CD14-positive monocyte (primary cell): ENCODE results near the gene TMEM238L. TPM values are rescaled to one million over a fixed set of nuclear protein-coding genes. Genes with fewer than 3 reads are reported as not detected.

ENCODE experiments used
- DNase-seq, 3 donors: peaks; one replicate each; pipeline ENCODE4 v3.0.0-alpha.2; 2011 to 2022
- H2AFZ ChIP-seq: 2 replicates; pipeline ENCODE4 v1.6.0; 2012; ENCODE audit warnings: mild to moderate bottlenecking, low read depth, low read length, inconsistent platforms; ENCODE audit not compliant: insufficient read depth, poor library complexity, severe bottlenecking
- H3K27ac ChIP-seq, 2 donors: 1 replicate in 1 of 2; 2 replicates in 1 of 2; pipeline ENCODE4 v1.5.1; 2012 to 2013; ENCODE audit warnings: low read length in 2 of 2, control low read depth in 1 of 2, inconsistent platforms in 1 of 2, low read depth in 1 of 2, mild to moderate bottlenecking in 1 of 2
- H3K27me3 ChIP-seq, 2 donors: one replicate each; pipeline versions ENCODE4 v1.6.0 to v1.6.1; 2011 to 2013; ENCODE audit warnings: low read length in 2 of 2; ENCODE audit not compliant: control insufficient read depth in 2 of 2, insufficient read depth in 2 of 2
- H3K36me3 ChIP-seq, 2 donors: replicated peaks in 1 of 2; 1 replicate in 1 of 2; 2 replicates in 1 of 2; pipeline versions ENCODE4 v1.5.1 to v1.6.1; 2012 to 2013; ENCODE audit warnings: low read length in 2 of 2, control low read depth in 1 of 2, inconsistent platforms in 1 of 2, mild to moderate bottlenecking in 1 of 2; ENCODE audit not compliant: insufficient read depth in 2 of 2, control insufficient read depth in 1 of 2
- H3K4me1 ChIP-seq, 2 donors: 1 replicate in 1 of 2; 2 replicates in 1 of 2; pipeline versions ENCODE4 v1.5.1 to v1.6.1; 2012 to 2013; ENCODE audit warnings: low read length in 2 of 2, control low read depth in 1 of 2, inconsistent platforms in 1 of 2, mild to moderate bottlenecking in 1 of 2, moderate library complexity in 1 of 2; ENCODE audit not compliant: insufficient read depth in 2 of 2, control insufficient read depth in 1 of 2
- H3K4me2 ChIP-seq: replicated peaks from 2 replicates; pipeline ENCODE3; 2012; ENCODE audit warnings: low read length, moderate library complexity, mild to moderate bottlenecking; ENCODE audit not compliant: poor library complexity, severe bottlenecking; ENCODE audit errors: extremely low read depth
- H3K4me3 ChIP-seq, 3 experiments: fragments of 200-600 bp in 1 of 3; sonication (generic) in 1 of 3; replicated peaks in 1 of 3; 1 replicate in 2 of 3; 2 replicates in 1 of 3; pipeline ENCODE4 v1.5.1; 2011 to 2013; ENCODE audit warnings: low read length in 3 of 3, mild to moderate bottlenecking in 3 of 3, control low read depth in 2 of 3, low read depth in 2 of 3, inconsistent platforms in 1 of 3, moderate library complexity in 1 of 3
- H3K79me2 ChIP-seq: 2 replicates; pipeline ENCODE4 v1.6.0; 2012; ENCODE audit warnings: mild to moderate bottlenecking, control low read depth, inconsistent platforms, low read length, moderate library complexity; ENCODE audit not compliant: insufficient read depth
- H3K9ac ChIP-seq: 2 replicates; pipeline ENCODE4 v1.6.0; 2017; ENCODE audit warnings: low read length, mild to moderate bottlenecking; ENCODE audit not compliant: insufficient read depth, poor library complexity, severe bottlenecking
- H3K9me3 ChIP-seq, 2 donors: replicated peaks in 1 of 2; 1 replicate in 1 of 2; 2 replicates in 1 of 2; pipeline versions ENCODE4 v1.5.1 to v1.6.1; 2012 to 2013; ENCODE audit warnings: low read length in 2 of 2, control low read depth in 1 of 2; ENCODE audit not compliant: control insufficient read depth in 1 of 2, insufficient read depth in 1 of 2
- H4K20me1 ChIP-seq: 2 replicates; pipeline ENCODE4 v1.6.0; 2012; ENCODE audit warnings: mild to moderate bottlenecking, low read length, control low read depth, moderate library complexity; ENCODE audit not compliant: insufficient read depth
- H3K27ac Mint-ChIP-seq, 7 donors: one replicate each; pipeline ENCODE4 v1.8.0; 2020; ENCODE audit warnings: mild to moderate bottlenecking in 7 of 7, mixed read lengths in 7 of 7, moderate library complexity in 6 of 7, inconsistent platforms in 2 of 7
- H3K27me3 Mint-ChIP-seq, 3 donors: one replicate each; pipeline ENCODE4 v1.8.0; 2021 to 2022; ENCODE audit warnings: low read depth in 3 of 3, mild to moderate bottlenecking in 3 of 3, mixed read lengths in 3 of 3, moderate library complexity in 3 of 3, inconsistent platforms in 1 of 3
- H3K36me3 Mint-ChIP-seq, 2 donors: one replicate each; pipeline ENCODE4 v1.8.0; 2020; ENCODE audit warnings: mixed read lengths in 2 of 2, inconsistent platforms in 1 of 2, mild to moderate bottlenecking in 1 of 2
- H3K4me1 Mint-ChIP-seq: one replicate; pipeline ENCODE4 v1.8.0; 2020; ENCODE audit warnings: mild to moderate bottlenecking, mixed read lengths
- H3K4me3 Mint-ChIP-seq, 2 donors: one replicate each; pipeline ENCODE4 v1.8.0; 2020; ENCODE audit warnings: mild to moderate bottlenecking in 2 of 2, mixed read lengths in 2 of 2, moderate library complexity in 1 of 2
- H3K9me3 Mint-ChIP-seq, 7 donors: one replicate each; pipeline ENCODE4 v1.8.0; 2020 to 2022; ENCODE audit warnings: mixed read lengths in 7 of 7, mild to moderate bottlenecking in 6 of 7, moderate library complexity in 6 of 7, inconsistent platforms in 2 of 7
- WGBS: methylation state at CpG from one replicate; pipeline ENCODE4 v1.1.5; 2013; ENCODE audit warnings: missing lambda C conversion rate; ENCODE audit not compliant: insufficient coverage; 5-methylcytosine and 5-hydroxymethylcytosine counted together
- intact Hi-C, 2 donors: fragments of 100-400 bp; cut with micrococcal nuclease; formaldehyde crosslinking; loops; one replicate each; pipeline versions ENCODE4 v1.15.0 to v1.15.1; 2023
- polyA plus RNA-seq, 3 donors: library from polyadenylated mRNA; depleted of rRNA in 1 of 3; unstranded in 2 of 3; stranded (reverse) in 1 of 3; fragments of 300-500 nt in 2 of 3; fragments of >200 nt in 1 of 3; fragmentation: Illumina TruSeq in 2 of 3; gene quantifications; 1 replicate in 2 of 3; 2 replicates in 1 of 3; pipeline ENCODE4 v1.2.3, GENCODE V29; 2012 to 2021
- TF ChIP-seq, protein P1 (sequence below): fragments of 200-600 bp; IDR thresholded peaks from one replicate; pipeline ENCODE4 v1.8.0; 2022; ENCODE audit warnings: antibody characterized with exemption, mild to moderate bottlenecking

The TMEM238L gene
- polyA plus RNA-seq, 3 donors = not detected

DNA sequence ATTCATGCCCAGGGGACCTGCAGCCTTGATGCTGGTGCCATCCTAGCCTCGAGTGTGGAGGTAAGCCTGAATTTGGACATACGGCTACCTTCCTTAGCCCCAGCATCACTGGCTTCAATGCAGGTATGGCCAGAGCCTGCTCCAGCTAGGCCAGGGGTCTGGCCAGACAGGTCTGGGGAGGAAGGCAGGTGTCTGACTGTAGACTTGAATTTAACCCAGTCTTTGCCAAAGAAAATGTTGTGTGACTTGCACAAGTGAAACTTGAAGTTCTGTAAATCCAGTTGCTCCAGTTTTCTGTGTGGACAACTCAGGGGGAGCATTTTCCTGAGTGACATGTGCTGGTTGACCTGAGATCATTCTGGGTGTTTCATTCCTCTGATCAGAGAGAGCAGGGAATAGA is 32.8 kb downstream of the TMEM238L start:
- Histone ChIP-seq H2AFZ (no peak overlapping the region), H3K4me1 (peaks cover under 1 to 3% of the 10 kb centered on the region in 2 donors), H3K4me3 (no peak overlapping the region), H3K27me3 (no peaks in the 10 kb centered on the region), H3K79me2 (no peaks in the 10 kb centered on the region), H3K4me2 (no peak overlapping the region), H3K9me3 (peaks cover 0 to 9% of the 10 kb centered on the region in 2 donors), H3K36me3 (no peaks in the 10 kb centered on the region), H3K9ac (no peak overlapping the region), H3K27ac (no peak overlapping the region), H4K20me1 (no peaks in the 10 kb centered on the region)
- Mint-ChIP-seq H3K27me3 (peaks cover 0 to 1% (median 0%) of the 10 kb centered on the region in 3 donors), H3K27ac (no peak overlapping the region), H3K9me3 (peaks cover 6 to 16% (median 12%) of the 10 kb centered on the region in 7 donors), H3K36me3 (peaks cover 0 to 6% of the 10 kb centered on the region in 2 donors), H3K4me3 (no peak overlapping the region), H3K4me1 (peaks cover 7% of the 10 kb centered on the region)
- DNase-seq = no peak
- intact Hi-C loops = no loop called here
- TF ChIP-seq, protein P1, sequence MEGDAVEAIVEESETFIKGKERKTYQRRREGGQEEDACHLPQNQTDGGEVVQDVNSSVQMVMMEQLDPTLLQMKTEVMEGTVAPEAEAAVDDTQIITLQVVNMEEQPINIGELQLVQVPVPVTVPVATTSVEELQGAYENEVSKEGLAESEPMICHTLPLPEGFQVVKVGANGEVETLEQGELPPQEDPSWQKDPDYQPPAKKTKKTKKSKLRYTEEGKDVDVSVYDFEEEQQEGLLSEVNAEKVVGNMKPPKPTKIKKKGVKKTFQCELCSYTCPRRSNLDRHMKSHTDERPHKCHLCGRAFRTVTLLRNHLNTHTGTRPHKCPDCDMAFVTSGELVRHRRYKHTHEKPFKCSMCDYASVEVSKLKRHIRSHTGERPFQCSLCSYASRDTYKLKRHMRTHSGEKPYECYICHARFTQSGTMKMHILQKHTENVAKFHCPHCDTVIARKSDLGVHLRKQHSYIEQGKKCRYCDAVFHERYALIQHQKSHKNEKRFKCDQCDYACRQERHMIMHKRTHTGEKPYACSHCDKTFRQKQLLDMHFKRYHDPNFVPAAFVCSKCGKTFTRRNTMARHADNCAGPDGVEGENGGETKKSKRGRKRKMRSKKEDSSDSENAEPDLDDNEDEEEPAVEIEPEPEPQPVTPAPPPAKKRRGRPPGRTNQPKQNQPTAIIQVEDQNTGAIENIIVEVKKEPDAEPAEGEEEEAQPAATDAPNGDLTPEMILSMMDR = no peak
- 80% methylated on average over 1 of the region's 2 CpGs for WGBS

DNA sequence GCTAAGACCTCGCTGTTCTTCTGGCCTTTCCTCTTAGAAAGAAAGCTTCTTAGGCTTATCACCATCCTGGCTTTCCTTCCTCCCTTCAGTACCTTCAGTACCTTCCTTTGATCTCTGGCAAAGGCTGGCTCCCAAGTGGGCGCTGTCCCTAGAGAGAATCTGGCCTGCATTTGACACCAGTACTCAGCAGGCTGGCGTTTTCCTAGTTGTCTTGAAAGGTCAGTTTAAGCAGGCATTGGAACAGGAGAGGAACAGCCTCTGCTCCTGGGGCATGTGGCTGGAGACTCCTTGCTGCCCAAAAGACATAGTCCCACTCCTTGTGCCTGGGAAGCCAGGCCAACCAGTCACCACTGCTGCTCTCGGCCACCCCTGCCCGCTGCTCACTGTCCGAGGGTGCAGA is 34.1 kb downstream of the TMEM238L start:
- 94% methylated on average over 6 of the region's 6 CpGs for WGBS
- H3K27ac Mint-ChIP-seq = no peak overlapping the region
- H3K9me3 Mint-ChIP-seq = peaks cover 0 to 8% (median 6%) of the 10 kb centered on the region in 7 donors
- H3K4me3 Mint-ChIP-seq = no peak overlapping the region
- intact Hi-C loops = no loop called here
- no peak overlapping the region for H3K4me2 ChIP-seq
- H3K9me3 ChIP-seq = peaks cover 0 to 3% of the 10 kb centered on the region in 2 donors
- peaks cover 0 to 1% (median 0%) of the 10 kb centered on the region in 3 donors for H3K27me3 Mint-ChIP-seq
- no peak overlapping the region for H3K27ac ChIP-seq
- no peaks in the 10 kb centered on the region for H3K36me3 Mint-ChIP-seq
- no peak overlapping the region for H2AFZ ChIP-seq
- H3K4me3 ChIP-seq = no peak overlapping the region
- peaks cover 2% of the 10 kb centered on the region for H3K4me1 Mint-ChIP-seq
- no peaks in the 10 kb centered on the region for H3K27me3 ChIP-seq
- H3K9ac ChIP-seq = no peak overlapping the region
- H3K4me1 ChIP-seq = no peaks in the 10 kb centered on the region
- no peaks in the 10 kb centered on the region for H3K79me2 ChIP-seq
- H3K36me3 ChIP-seq = no peaks in the 10 kb centered on the region
- TF ChIP-seq, protein P1 = no peak
- DNase-seq = no peak
- no peaks in the 10 kb centered on the region for H4K20me1 ChIP-seq
